Sigmoid colon (tissue), 4 donors: Measurements from ENCODE around the gene RAB11FIP5.

Experiments
- CTCF ChIP-seq, 4 experiments: fragments of 450-650 bp in 3 of 4; fragments of 200-600 bp in 1 of 4; IDR thresholded peaks; one replicate each; pipeline ENCODE4 v1.5.1; 2016 to 2019; ENCODE audit warnings: antibody characterized with exemption in 4 of 4, mild to moderate bottlenecking in 3 of 4, moderate library complexity in 2 of 4
- EP300 ChIP-seq, 4 donors: sonication (generic); formaldehyde crosslinking; IDR thresholded peaks; one replicate each; pipeline ENCODE4 v1.6.1; 2017; ENCODE audit warnings: antibody characterized with exemption in 4 of 4
- POLR2A ChIP-seq, 2 donors: fragments of 450-650 bp; IDR thresholded peaks; one replicate each; pipeline ENCODE4 v1.6.1; 2016; ENCODE audit warnings: antibody characterized with exemption in 2 of 2, mild to moderate bottlenecking in 2 of 2, moderate library complexity in 2 of 2
- POLR2AphosphoS5 ChIP-seq, 4 donors: sonication (generic); formaldehyde crosslinking; IDR thresholded peaks; one replicate each; pipeline ENCODE4 v1.6.1; 2017; ENCODE audit warnings: antibody characterized with exemption in 4 of 4

GRCh38 chr2:73076701-73077423 lies 35.9 kb downstream of the RAB11FIP5 start:
- TF ChIP-seq EP300 (IDR thresholded peaks at IDR 0.05) (no peak), CTCF (IDR thresholded peaks at IDR 0.05) (no peak), POLR2A (IDR thresholded peaks at IDR 0.05) (no peak), POLR2AphosphoS5 (IDR thresholded peaks at IDR 0.05) (no peak)
